ENCODE data around the gene OPCML. TPM values are rescaled to one million over a fixed set of nuclear protein-coding genes. Genes with fewer than 3 reads are reported as not detected.

OPCML gene
- total RNA-seq, 1 experiment from 2014 or later: not detected

- Histone ChIP-seq H3K4me1 (ENCODE audit: insufficient read depth, low read length) (no peaks in the 10 kb centered on the region), H3K9me3 (ENCODE audit: low read length) (peaks cover 19% of the 10 kb centered on the region; the same call in 1 of the 2 replicates), H3K36me3 (ENCODE audit: low read depth, low read length) (no peaks in the 10 kb centered on the region), H3K4me3 (ENCODE audit: low read length) (no peak overlapping the region), H4K20me1 (ENCODE audit: low read length) (no peaks in the 10 kb centered on the region), H2AFZ (ENCODE audit: low read length) (no peak overlapping the region), H3K9ac (ENCODE audit: low read length) (no peak overlapping the region), H3K27ac (ENCODE audit: low read length) (no peak overlapping the region), H3K27me3 (ENCODE audit: low read length) (no peaks in the 10 kb centered on the region), H3K4me2 (ENCODE audit: low read length) (no peak overlapping the region), H3K9me2 (replicated peaks; ENCODE audit: low read length) (no peaks in the 10 kb centered on the region), H3K79me2 (ENCODE audit: low read length) (no peaks in the 10 kb centered on the region), H3F3A (ENCODE audit: low read length, unreplicated experiment) (no peaks in the 10 kb centered on the region)
- intact Hi-C loops (cut with micrococcal nuclease): no loop called here
- no peak for DNase-seq
- POLR2A ChIA-PET (ENCODE audit: unreplicated experiment): no interaction called here
- ATAC-seq: no peak
- CTCF ChIA-PET: no interaction called here
- no peak for TF ChIP-seq EZH2 (IDR thresholded peaks at IDR 0.05; ENCODE audit: low read length, unreplicated experiment)
- no peak for TF ChIP-seq CTCF (conservative IDR thresholded peaks at IDR 0.05; ENCODE audit: low read depth, low read length)
- TF ChIP-seq EZH2phosphoT487 (IDR thresholded peaks at IDR 0.05; ENCODE audit: borderline replicate concordance, low read length): no peak
- no TSS peak for BruUV-seq (replicated peaks)
Measured at GRCh38 chr11:132977241-132977640, 555.1 kb downstream of the OPCML start.

- no peaks in the 10 kb centered on the region for H3K27me3 ChIP-seq (ENCODE audit: low read length)
- no peaks in the 10 kb centered on the region for H3K4me1 ChIP-seq (ENCODE audit: insufficient read depth, low read length)
- DNase-seq (no peak), ATAC-seq (no peak)
- no peak overlapping the region for H3K9ac ChIP-seq (ENCODE audit: low read length)
- no peaks in the 10 kb centered on the region for H3K79me2 ChIP-seq (ENCODE audit: low read length)
- CTCF ChIA-PET: no interaction called here
- no peaks in the 10 kb centered on the region for H4K20me1 ChIP-seq (ENCODE audit: low read length)
- H3K27ac ChIP-seq (ENCODE audit: low read length): no peak overlapping the region
- H3K36me3 ChIP-seq (ENCODE audit: low read depth, low read length): no peaks in the 10 kb centered on the region
- peaks cover 20% of the 10 kb centered on the region; the same call in 1 of the 2 replicates for H3K9me3 ChIP-seq (ENCODE audit: low read length)
- BruUV-seq (replicated peaks): no TSS peak
- H3F3A ChIP-seq (ENCODE audit: low read length, unreplicated experiment): no peaks in the 10 kb centered on the region
- no peak overlapping the region for H3K4me3 ChIP-seq (ENCODE audit: low read length)
- intact Hi-C loops (cut with micrococcal nuclease): no loop called here
- no peak overlapping the region for H2AFZ ChIP-seq (ENCODE audit: low read length)
- no peak overlapping the region for H3K4me2 ChIP-seq (ENCODE audit: low read length)
- POLR2A ChIA-PET (ENCODE audit: unreplicated experiment): no interaction called here
- TF ChIP-seq EZH2 (IDR thresholded peaks at IDR 0.05; ENCODE audit: low read length, unreplicated experiment) (no peak), CTCF (conservative IDR thresholded peaks at IDR 0.05; ENCODE audit: low read depth, low read length) (no peak), EZH2phosphoT487 (IDR thresholded peaks at IDR 0.05; ENCODE audit: borderline replicate concordance, low read length) (no peak)
- no peaks in the 10 kb centered on the region for H3K9me2 ChIP-seq (replicated peaks; ENCODE audit: low read length)
Measured at GRCh38 chr11:132976115-132976514, 556.2 kb downstream of the OPCML start.

- Histone ChIP-seq H3K9me3 (ENCODE audit: low read length) (peaks cover 17% of the 10 kb centered on the region; the same call in 1 of the 2 replicates), H3K27ac (ENCODE audit: low read length) (no peak overlapping the region), H3K4me3 (ENCODE audit: low read length) (no peak overlapping the region), H3K4me2 (ENCODE audit: low read length) (no peak overlapping the region), H3K9ac (ENCODE audit: low read length) (no peak overlapping the region), H4K20me1 (ENCODE audit: low read length) (no peaks in the 10 kb centered on the region), H3K9me2 (replicated peaks; ENCODE audit: low read length) (no peaks in the 10 kb centered on the region), H3K4me1 (ENCODE audit: insufficient read depth, low read length) (no peaks in the 10 kb centered on the region), H3K36me3 (ENCODE audit: low read depth, low read length) (no peaks in the 10 kb centered on the region), H2AFZ (ENCODE audit: low read length) (no peak overlapping the region), H3K79me2 (ENCODE audit: low read length) (no peaks in the 10 kb centered on the region), H3F3A (ENCODE audit: low read length, unreplicated experiment) (no peaks in the 10 kb centered on the region), H3K27me3 (ENCODE audit: low read length) (no peaks in the 10 kb centered on the region)
- POLR2A ChIA-PET (ENCODE audit: unreplicated experiment): no interaction called here
- ATAC-seq (no peak), DNase-seq (no peak)
- BruUV-seq (replicated peaks): no TSS peak
- intact Hi-C loops (cut with micrococcal nuclease): no loop called here
- CTCF ChIA-PET: no interaction called here
- TF ChIP-seq CTCF (conservative IDR thresholded peaks at IDR 0.05; ENCODE audit: low read depth, low read length): no peak
- no peak for TF ChIP-seq EZH2 (IDR thresholded peaks at IDR 0.05; ENCODE audit: low read length, unreplicated experiment)
- no peak for TF ChIP-seq EZH2phosphoT487 (IDR thresholded peaks at IDR 0.05; ENCODE audit: borderline replicate concordance, low read length)
Measured at GRCh38 chr11:132973686-132974085, 558.6 kb downstream of the OPCML start.

All from PC-3 (cell line).